Vagina (tissue), 2 donors: Measurements from ENCODE around the gene NXF3.

Experiments
- POLR2A ChIP-seq, 2 donors: fragments of 450-650 bp; IDR thresholded peaks; one replicate each; pipeline ENCODE4 v1.6.1; 2017; ENCODE audit warnings: antibody characterized with exemption in 2 of 2, mild to moderate bottlenecking in 2 of 2, moderate library complexity in 2 of 2
- TF ChIP-seq, protein P1 (sequence below), 3 experiments: fragments of 450-650 bp in 2 of 3; fragments of 200-600 bp in 1 of 3; sonication (generic) in 1 of 3; IDR thresholded peaks; one replicate each; pipeline ENCODE4 v1.5.1; 2017 to 2019; ENCODE audit warnings: antibody characterized with exemption in 3 of 3, mild to moderate bottlenecking in 2 of 3, moderate library complexity in 2 of 3

- TF ChIP-seq, protein P1, sequence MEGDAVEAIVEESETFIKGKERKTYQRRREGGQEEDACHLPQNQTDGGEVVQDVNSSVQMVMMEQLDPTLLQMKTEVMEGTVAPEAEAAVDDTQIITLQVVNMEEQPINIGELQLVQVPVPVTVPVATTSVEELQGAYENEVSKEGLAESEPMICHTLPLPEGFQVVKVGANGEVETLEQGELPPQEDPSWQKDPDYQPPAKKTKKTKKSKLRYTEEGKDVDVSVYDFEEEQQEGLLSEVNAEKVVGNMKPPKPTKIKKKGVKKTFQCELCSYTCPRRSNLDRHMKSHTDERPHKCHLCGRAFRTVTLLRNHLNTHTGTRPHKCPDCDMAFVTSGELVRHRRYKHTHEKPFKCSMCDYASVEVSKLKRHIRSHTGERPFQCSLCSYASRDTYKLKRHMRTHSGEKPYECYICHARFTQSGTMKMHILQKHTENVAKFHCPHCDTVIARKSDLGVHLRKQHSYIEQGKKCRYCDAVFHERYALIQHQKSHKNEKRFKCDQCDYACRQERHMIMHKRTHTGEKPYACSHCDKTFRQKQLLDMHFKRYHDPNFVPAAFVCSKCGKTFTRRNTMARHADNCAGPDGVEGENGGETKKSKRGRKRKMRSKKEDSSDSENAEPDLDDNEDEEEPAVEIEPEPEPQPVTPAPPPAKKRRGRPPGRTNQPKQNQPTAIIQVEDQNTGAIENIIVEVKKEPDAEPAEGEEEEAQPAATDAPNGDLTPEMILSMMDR (IDR thresholded peaks at IDR 0.05): no peak
- TF ChIP-seq POLR2A (IDR thresholded peaks at IDR 0.05): no peak
Observed at GRCh38 chrX:103061486-103061885, 31.5 kb downstream of the NXF3 start.
